ENCODE data around the gene CELF2.

GRCh38 chr10:11142777-11143176 is 125.1 kb downstream of the CELF2 start:
- TF ChIP-seq CTCF (IDR thresholded peaks at IDR 0.05; ENCODE audit: low read depth, low read length) (no peak), POLR2A (IDR thresholded peaks at IDR 0.05; ENCODE audit: extremely low read depth, insufficient read length) (no peak), MYC (IDR thresholded peaks at IDR 0.05; ENCODE audit: low read depth, low read length) (no peak)

Data from NB4 (cell line).